ENCODE results near the gene ABCA3.
"Not testable (repeated sequence)": the region's sequence is repeated elsewhere in the genome, so short reads cannot be mapped to it uniquely, and the experiment has no call there.

ABCA3 gene

DNA sequence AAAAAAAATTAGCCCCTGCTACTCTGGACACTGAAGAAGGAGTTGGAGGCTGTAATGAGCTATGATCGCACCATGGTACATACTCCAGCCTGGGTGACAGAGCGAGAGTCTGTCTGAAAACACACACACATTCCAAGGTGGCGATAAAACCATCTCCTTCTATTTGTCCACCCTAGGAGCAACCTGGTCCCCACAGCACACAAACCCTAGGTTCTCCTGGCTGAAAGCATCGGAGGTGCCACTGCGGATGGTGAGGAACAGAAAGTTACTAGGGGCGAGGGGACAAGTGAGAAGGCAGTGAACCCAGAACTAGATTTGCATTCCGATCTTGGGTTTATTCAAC is 87.8 kb downstream of the ABCA3 start:
- DNase-seq = no peak

DNA sequence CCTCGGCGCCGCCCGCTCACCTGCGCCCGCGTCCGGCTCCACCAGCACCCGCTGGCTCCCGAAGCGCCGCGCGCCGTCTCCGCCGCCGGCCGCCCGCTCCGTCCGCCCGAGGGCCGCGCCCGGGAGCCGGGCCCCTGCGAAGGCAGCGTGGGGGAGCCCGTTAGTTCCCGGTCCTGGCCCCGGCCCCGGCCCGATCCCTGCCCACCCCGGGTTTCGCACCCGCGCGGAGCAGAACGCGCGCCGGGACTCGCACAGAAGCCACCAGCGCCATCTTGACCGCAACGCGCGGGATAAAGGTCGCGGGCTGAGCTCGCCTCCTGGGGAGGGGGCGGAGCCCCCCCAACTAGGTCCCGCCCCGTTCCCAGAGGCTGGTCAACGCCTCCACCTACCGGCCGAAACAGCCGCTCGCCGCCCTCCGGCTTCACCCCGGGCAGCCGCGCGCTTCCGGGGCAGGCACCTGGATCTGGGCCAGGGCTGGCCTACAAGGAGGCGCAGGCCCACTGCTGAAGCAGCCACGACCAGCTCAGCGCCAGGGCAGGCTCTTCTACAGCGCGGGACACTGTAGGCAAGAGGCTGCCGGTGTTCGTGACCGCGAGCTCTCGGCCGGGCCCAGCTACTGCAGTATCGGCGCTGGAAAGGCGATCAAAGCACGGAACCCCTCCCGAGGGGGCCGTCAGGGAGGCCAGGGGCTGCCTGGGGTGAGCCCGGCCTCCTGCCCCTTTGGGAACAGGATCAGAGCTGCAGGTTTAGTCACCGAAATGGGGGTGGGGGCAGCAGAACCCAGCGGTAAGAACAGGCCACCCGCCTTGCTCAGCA is 89.0 kb downstream of the ABCA3 start, which contains the start of gene ECI1:
ECI1 (minus strand) TSS at position 292 of the 816 bp plus-strand sequence; CDS start at position 271, 21 bp downstream.
- peak; percentile 98 for DNase-seq

DNA sequence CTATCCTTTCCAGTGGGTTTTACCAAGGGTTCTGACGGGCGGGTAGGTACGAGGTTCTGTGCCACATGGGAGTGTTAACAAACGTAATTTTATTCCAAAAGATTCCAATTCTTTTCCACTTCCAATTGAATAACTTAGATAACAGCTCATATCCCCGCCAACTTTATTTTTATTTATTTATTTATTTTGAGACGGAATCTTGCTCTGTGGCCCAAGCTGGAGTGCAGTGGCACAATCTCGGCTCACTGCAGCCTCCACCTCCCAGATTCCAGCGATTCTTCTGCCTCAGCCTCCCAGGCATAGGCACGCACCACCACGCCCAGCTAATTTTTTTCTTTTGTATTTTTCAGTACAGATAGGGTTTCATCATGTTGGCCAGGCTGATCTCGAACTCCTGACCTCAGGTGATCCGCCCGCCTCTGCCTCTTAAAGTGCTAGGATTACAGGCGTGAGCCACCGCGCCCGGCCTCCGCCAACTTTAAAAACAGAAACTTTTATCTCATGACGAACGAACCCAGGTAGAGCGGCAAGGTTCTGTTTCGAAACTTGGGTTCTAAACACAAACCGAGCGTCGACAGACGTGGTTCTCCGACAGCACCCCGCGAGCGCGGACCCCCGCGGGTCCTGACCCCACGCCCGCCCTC is 89.8 kb downstream of the ABCA3 start:
- DNase-seq = no peak

DNA sequence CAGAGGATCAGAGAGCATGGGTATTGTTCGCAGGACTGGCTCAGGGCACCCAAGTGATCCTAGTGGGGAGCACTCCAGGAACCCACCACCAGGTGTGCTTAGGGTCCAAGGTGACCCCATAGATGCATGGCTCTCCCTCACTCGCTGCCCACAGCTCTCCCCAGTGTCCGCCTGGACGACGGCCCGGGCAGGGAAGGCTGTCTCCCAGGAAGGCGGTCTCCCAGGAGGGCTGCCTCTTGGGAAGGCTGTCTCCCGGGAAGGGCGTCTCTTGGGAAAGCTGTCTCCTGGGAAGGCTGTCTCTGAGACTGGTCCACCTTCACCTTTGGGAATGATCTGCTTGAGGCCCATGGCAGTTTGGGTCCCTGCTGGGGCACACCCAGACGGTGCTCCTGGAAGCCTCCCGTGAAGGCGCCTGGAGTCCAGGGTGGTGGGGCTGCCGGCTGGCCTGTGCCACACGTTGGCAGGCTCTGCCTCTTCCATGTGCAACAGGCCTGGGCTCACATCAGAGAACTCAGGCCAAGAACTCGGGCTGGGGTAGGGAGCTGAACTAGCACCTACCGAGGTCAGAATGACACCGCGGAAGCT is 94.1 kb downstream of the ABCA3 start:
- DNase-seq = no peak

DNA sequence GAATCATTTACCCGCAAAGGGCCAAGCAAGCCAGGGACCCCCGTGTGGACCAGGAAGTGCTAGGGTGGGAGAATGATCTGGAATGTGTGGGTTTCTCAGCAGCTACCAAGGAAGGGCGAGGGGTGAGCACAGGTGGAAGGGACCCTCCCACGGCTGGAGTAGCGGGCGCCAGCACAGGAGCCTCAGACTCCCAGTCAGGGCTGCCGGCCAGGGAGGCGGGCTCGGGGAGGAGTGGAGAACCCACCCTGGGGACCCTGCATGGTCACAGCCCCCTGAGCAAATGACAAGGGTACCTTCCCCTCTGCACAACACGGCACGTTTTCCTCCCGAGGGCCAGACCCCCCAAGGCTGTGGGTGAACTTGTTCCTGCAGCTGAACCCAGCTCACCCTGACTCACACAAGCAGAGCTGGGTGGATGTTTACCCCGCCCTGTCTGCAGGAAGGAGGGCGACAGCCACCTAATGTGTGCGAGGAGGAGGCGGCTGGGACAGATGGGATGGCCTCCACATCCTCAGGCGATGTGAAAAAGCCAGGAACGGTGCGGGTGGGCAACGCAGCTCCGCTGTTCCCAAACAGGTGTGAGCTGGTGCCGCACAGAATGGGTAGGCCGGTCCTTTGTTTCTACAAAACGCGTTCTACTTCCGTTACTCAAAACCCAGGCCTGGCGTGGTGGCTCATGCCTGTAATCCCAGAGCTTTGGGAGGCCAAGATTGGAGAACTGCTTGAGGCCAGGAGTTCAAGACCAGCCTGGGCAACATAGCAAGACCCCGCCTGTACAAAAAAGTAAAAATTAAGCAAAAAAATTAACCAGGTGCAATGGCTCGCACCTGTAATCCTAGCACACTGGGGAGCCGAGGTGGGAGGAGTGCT is 95.4 kb downstream of the ABCA3 start:
- no peak for DNase-seq

DNA sequence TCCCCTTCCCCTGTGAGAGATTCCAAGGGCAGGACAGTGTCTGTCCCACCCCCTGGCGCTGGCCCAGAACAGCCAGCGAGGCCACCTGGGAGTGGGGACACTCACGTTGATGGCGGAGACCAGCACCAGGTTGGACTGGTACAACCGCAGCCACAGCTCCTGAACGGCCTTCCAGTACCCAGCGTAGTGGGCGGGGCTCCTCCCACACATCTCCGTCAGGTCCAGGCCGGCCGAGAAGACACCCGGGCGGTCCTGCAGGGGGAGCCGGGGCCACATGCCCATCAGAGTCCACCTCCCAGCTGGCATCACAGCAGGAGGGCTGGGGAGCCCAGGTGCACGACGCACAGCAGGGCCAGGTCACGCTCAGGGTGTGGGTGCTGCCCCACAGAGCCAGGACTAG is 96.2 kb downstream of the ABCA3 start:
- DNase-seq = no peak

DNA sequence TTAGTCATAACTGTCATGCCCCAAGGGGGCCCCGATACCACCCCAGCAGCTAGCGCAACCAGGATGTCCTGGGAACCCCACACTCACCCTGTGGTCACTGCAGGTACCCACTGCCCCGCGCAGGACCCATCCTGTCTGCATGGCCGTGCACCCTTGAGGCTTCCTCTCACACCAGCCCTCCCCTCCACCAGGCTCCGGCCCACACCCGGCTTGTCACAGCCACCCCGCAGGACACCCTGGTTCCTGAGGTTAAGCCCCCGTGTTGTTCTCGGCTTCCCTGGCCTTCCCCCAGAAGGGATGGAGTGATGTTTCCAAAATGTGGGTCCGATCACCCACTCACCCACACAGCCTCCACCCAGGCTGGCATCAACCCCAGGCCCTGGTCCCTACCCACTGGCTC is 96.7 kb downstream of the ABCA3 start:
- DNase-seq = no peak

DNA sequence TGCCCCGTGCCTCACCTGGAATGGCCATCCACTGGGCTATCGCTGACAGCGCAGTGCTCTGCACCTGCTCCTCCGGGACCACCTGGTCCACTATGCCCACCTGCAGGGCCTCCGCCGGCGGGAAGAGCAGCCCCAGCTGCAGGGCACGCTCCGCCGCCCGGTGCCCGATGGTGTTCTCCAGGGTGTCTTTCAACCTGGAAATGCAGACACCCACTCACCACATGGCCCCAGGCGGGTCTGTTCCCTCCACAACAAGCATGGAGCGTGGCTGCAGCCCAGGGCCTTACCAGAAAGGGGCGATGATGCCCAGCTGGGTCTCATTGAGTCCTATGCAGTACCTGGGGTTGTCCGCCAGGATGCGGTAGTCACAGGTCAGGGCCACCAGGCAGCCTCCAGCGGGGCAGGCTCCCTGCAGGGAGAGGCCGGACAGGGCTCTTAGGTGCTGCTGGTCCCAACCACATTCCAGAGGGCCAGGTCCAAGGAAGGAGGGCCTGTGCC is 97.4 kb downstream of the ABCA3 start:
- DNase-seq = no peak

DNA sequence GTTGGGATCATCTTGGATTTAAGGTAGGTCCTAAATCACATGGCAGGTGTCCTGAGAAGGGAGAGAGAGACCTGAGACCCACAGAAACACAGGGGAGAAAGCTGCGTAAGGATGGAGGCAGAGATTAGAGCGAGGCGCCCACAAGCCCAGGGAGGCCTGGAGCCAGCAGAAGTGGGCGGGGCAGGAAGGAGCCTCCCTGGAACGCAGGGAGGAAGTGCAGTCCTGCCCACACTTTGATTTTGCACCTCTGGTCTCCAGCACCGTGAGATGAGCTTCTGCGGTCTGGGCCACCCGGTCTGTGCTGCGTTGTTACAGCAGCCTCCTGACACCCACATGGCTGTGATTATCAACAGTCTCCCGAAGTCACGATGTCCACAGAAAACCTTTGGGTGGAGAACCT is 97.9 kb downstream of the ABCA3 start:
- no peak for DNase-seq

DNA sequence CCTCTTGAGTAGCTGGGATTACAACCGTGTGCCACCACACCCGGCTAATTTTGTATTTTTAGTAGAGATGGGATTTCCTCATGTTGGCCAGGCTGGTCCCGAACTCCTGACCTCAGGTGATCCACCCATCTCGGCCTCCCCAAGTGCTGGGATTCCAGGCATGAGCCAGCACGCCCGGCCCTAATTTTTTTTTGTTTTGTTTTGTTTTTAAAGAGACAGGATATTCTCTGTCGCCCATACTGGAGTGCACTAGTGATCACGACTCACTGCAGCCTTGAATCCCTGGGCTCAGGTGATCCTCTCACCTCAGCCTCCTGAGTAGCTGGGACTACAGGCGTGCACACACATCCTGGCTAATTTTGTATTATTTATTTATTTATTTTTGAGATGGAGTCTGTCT is 100.2 kb downstream of the ABCA3 start:
- not testable (repeated sequence) for DNase-seq

DNA sequence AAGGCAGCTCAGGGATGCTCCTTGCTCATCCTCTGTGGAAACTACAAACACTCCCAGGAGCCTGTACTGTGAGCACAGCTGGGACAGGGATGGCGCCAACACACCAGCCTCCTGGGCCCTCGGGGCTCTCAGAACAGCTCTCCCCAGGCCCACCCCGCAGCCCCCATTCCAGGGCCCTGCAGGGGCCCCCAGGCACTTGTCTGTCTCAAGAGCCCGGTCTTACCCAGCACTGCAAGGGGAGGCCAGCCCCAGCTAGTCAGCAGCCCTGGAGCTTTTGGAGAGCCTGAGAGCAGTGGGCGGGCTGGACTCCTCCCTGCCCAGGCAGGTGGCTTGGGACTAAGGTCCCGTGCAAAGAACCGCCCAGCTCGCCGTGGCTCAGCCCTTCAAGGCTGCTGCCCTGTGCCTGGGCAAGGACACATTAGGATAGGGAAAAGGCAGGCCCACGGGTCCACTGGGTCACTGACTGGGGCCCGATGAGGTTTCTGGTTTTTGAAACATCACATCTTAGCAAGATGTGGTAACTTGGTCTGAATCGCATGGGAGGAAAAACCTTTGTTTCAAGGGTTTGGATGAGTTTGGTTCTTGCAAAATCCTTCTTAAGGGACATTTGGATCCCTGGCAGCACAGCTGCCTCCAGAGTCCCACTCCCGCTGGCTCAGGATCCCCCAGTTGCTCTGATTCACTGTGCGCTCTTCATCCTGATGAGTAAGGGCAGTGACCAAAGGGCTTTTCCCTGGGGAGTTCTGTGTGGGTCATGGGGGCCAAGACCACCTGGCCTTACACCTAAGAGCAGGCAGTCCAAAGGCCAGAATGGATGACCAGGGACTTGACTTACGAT is 101.5 kb downstream of the ABCA3 start:
- no peak for DNase-seq

DNA sequence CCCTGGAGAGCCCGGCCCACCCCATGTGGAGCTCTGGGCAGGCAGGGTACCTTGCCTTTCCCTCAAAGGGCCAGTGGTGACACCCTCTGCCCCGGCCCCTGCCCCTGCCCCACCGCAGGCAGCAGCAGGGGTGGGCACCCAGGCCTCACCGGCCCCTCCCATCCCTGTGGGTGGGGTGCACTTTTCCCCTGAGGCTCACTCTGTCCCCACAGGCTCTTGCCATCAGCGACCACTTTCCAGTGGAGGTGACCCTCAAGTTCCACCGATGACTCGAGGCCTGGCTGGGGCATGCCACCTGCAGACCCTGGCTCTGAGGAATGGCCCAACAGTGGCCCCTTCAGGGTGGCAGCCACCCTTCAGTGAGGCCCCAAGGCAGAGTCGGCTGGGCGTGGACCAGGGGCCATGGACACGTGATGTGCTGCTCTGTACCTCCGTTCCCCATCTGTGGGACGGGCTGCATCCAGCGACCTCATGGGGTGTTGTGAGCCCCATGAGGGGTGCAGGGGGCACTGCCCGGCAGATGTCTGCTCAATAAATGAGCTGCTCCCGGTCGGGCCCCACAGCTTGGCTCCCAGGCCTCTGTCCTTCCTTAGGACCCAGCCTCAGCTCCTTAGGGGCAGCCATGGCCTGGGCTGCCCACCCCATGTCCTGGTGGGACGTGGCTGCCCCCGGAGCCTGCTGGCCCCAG is 102.2 kb downstream of the ABCA3 start:
- DNase-seq = no peak

DNA sequence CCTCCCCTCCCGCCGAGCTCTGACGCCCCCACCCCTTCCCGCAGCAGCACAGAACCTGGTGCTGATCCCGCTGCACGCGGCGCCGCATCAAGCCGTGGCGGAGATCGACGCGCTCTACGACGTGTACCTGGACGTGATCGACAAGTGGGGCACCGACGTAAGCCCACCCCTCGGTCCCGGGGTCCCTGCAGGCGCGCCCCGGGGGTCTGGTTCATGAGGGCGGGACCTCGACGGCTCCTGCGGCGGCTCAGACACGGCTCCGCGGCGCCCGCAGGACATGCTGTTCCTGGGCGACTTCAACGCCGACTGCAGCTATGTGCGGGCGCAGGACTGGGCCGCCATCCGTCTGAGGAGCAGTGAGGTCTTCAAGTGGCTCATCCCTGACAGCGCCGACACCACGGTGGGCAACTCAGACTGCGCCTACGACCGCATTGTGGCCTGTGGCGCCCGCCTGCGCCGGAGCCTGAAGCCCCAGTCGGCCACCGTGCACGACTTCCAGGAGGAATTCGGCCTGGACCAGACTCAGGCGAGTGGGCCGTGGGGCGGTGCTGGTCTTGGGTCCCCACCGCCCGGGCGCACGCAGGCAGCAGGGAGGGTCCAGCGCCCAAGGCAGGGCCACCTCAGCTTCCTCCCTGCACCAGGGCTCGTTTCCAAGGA is 102.9 kb downstream of the ABCA3 start:
- no peak for DNase-seq

DNA sequence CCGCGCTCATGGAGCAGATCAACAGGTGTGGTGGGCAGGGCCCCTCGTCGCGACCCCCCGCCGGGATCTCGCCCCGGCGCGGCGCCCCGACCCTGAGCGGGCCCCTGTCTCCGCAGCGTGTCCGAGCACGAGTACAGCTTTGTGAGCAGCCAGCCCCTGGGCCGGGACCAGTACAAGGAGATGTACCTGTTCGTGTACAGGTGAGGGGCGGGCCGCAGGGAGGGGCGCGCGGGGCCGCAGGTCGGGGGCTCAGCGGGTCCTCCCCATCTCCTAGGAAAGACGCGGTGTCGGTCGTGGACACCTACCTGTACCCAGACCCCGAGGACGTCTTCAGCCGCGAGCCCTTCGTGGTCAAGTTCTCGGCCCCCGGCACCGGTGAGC is 103.4 kb downstream of the ABCA3 start:
- no peak for DNase-seq

DNA sequence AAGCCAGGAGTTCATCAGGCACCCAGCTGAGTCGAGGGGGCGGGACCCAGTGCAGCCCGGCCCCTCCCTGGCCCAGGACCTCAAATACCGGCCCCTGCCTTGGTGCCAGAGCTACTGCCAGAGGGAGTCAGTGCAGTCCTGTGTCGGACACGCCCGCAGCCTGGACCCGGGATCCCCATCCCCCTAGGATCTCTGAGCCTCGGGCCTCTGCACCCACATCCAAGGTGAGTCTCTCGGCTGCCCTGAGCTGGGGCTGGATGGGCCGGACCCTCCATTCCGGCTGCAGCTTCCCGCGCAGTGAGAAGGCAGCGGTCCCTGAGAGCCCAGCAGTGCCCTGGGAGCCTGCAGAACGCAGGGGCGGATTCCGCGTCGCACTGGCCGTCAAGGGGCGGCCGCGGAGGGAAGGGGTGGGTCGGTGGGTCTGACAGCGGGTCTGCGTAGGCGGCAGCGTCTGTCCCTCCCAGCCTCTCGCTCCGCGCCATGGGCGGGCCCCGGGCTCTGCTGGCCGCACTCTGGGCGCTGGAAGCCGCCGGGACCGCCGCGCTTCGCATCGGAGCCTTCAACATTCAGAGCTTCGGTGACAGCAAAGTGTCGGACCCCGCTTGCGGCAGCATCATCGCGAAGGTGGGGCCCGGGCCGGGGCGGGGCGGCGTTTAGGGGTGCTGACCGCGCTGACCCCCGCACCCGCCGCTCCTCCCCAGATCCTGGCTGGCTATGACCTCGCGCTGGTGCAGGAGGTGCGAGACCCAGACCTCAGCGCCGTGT is 104.0 kb downstream of the ABCA3 start, which contains the start of gene DNASE1L2:
DNASE1L2 (plus strand) TSS at position 108 of the 765 bp plus-strand sequence; CDS start at position 481, 373 bp downstream.
- DNase-seq = peak; percentile 85

DNA sequence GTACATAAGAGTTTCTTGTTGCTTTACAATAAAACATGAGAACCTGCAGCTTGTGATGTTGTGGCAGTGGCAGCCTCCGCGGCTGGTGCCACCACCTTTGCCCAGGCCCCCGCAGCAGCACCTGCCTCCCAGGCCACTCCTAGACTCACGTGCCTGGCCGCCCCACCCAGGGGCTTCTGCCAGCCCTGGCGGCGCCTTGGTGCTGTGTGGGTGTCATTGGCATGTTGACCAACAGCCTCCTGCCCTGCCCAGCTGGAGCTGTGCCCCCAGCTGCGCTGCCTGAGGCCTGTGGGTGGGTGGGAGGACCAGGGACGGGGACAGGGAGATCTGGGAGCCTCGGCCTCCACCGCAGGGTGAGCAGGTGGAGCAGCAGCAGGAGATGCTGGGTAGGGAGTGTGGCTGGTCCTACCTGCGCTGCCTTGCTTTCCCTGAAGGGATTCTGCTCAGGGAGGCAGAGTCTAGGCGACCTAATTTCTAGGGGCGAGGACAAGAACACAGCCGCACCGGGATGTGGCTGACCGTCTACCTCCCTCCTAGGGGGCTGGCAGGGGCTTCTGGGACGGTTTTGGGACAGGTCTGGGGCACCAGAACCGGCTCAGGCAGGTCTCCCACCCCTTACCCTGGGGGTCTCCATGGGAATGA is 104.7 kb downstream of the ABCA3 start:
- DNase-seq = no peak

DNA sequence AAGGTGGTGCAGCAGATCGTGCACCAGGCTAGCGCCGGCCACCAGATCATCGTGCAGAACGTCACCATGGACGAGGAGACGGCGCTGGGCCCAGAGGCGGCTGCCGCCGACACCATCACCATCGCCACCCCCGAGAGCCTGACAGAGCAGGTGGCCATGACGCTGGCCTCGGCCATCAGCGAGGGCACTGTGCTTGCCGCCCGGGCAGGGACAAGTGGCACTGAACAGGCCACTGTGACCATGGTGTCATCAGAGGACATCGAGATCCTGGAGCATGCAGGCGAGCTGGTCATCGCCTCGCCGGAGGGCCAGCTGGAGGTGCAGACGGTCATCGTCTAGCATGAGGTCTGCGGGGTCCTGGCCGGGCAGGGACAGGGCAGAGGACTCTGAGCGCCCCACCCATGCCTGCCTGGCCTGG is 105.3 kb downstream of the ABCA3 start:
- no peak for DNase-seq

DNA sequence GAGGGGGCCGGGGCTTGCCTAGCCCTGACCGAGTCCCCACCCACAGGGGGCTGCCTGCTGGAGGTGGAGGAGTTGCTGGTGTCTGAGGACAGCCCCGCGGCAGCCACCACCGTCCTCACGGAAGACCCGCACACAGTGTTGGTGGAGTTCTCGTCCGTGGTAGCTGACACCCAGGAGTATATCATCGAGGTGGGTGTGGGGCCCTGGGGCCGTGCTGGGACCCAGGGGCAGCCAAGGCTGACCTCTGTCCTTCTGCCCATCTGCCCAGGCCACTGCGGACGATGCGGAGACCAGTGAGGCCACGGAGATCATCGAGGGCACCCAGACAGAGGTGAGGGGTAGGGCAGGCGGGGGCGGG is 105.7 kb downstream of the ABCA3 start:
- no peak for DNase-seq

Data from islet precursor cell (in vitro differentiated cells).